ENCODE measurements around the gene WWC2. TPM values are rescaled to one million over a fixed set of nuclear protein-coding genes. Genes with fewer than 3 reads are reported as not detected.

The WWC2 gene
- total RNA-seq, 4 donors from 2014 or later: 28.2 to 38.5 (median 37.0) TPM

GRCh38 chr4:183320211-183321059, 221.4 kb downstream of the WWC2 start, which contains the start of gene CLDN22:
TSS of gene CLDN22 (minus strand) at chr4:183320276. CDS start at chr4:183320218, 58 bp downstream.
- H3K27me3 ChIP-seq: no peaks in the 10 kb centered on the region
- H3K36me3 ChIP-seq: peaks cover 0 to 23% (median 14%) of the 10 kb centered on the region in 4 donors
- no peak within 1 kb of the TSS for H3K4me3 ChIP-seq
- 46% methylated on average over 6 of the region's 6 CpGs for WGBS
- no peak for DNase-seq (ENCODE audit: extremely low spot score)
- H3K27ac ChIP-seq (replicated peaks in 1 of 4): no peak within 1 kb of the TSS
- TF ChIP-seq EP300 (IDR thresholded peaks at IDR 0.05): no peak
- no peak for TF ChIP-seq POLR2AphosphoS5 (IDR thresholded peaks at IDR 0.05)
- TF ChIP-seq POLR2A (IDR thresholded peaks at IDR 0.05; ENCODE audit: low read depth): no peak
- TF ChIP-seq, protein P1, sequence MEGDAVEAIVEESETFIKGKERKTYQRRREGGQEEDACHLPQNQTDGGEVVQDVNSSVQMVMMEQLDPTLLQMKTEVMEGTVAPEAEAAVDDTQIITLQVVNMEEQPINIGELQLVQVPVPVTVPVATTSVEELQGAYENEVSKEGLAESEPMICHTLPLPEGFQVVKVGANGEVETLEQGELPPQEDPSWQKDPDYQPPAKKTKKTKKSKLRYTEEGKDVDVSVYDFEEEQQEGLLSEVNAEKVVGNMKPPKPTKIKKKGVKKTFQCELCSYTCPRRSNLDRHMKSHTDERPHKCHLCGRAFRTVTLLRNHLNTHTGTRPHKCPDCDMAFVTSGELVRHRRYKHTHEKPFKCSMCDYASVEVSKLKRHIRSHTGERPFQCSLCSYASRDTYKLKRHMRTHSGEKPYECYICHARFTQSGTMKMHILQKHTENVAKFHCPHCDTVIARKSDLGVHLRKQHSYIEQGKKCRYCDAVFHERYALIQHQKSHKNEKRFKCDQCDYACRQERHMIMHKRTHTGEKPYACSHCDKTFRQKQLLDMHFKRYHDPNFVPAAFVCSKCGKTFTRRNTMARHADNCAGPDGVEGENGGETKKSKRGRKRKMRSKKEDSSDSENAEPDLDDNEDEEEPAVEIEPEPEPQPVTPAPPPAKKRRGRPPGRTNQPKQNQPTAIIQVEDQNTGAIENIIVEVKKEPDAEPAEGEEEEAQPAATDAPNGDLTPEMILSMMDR (IDR thresholded peaks at IDR 0.05): no peak
- intact Hi-C loops (cut with DNase I): no loop called here
- H3K4me1 ChIP-seq: peaks cover 0 to 8% (median 0%) of the 10 kb centered on the region in 4 donors
- H3K9me3 ChIP-seq: no peaks in the 10 kb centered on the region

GRCh38 chr4:183321079-183321478, 222.0 kb downstream of the WWC2 start:
- WGBS: 65% methylated on average over 2 of the region's 2 CpGs
- Histone ChIP-seq H3K27ac (replicated peaks in 1 of 4) (no peak overlapping the region), H3K36me3 (peaks cover 0 to 17% (median 8%) of the 10 kb centered on the region in 4 donors), H3K4me3 (no peak overlapping the region), H3K9me3 (no peaks in the 10 kb centered on the region), H3K4me1 (peaks cover 0 to 8% (median 0%) of the 10 kb centered on the region in 4 donors), H3K27me3 (no peaks in the 10 kb centered on the region)
- no peak for DNase-seq (ENCODE audit: extremely low spot score)
- TF ChIP-seq POLR2AphosphoS5 (IDR thresholded peaks at IDR 0.05): no peak
- TF ChIP-seq EP300 (IDR thresholded peaks at IDR 0.05): no peak
- no peak for TF ChIP-seq POLR2A (IDR thresholded peaks at IDR 0.05; ENCODE audit: low read depth)
- TF ChIP-seq, protein P1 (IDR thresholded peaks at IDR 0.05): no peak
- intact Hi-C loops (cut with DNase I): no loop called here

DNA sequence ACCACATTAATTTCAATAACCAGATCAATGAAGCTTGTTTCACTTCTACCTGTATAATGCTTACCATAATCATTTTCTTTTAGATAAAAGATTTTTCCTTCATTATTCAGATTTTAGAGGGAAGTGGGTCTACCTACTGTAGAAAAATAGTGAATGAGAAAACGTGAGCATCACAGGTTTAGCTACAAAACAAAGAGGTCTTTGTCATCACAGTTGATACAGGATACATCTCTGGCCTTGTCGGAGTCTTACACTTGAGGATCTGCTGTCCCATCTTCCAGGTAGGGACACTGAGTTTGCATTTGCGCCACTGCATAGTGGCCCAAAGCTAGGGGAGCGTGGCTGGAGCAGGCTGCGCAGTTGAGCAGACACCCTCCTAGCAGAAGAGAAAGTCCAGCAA, 222.5 kb downstream of the WWC2 start:
- intact Hi-C loops (cut with DNase I): no loop called here
- no peak overlapping the region for H3K27ac ChIP-seq (replicated peaks in 1 of 4)
- 95% methylated on average over 5 of the region's 5 CpGs for WGBS

DNA sequence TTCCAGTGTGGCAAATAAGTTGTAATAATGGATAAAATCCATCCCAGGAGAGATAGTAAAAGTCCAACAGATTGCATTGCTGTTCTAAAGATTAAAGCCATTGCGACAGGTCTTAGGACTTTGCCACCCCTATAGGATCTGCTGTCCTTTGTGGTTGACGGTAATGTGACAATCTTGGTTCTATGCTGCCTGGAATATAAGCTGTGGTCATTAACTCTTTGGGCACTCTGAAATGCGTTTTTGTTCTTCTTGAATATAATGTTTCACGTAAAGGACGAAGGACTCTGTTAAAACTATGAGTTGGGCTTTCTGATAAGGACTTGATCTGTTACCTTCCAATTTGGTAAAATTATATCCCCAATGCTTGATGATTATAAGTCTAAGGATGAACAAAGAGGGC, 223.3 kb downstream of the WWC2 start, which contains the start of gene CLDN24:
Gene CLDN24 (minus strand): TSS at position 101 of the 400 bp plus-strand sequence. CDS start 0 bp downstream, at position 101.
- H3K9me3 ChIP-seq: no peaks in the 10 kb centered on the region
- intact Hi-C loops (cut with DNase I): no loop called here
- no peaks in the 10 kb centered on the region for H3K27me3 ChIP-seq
- peaks cover 0 to 10% (median 5%) of the 10 kb centered on the region in 4 donors for H3K36me3 ChIP-seq
- DNase-seq (ENCODE audit: extremely low spot score): no peak
- 96% methylated on average over 5 of the region's 5 CpGs for WGBS
- TF ChIP-seq, protein P1 (IDR thresholded peaks at IDR 0.05): no peak
- TF ChIP-seq EP300 (IDR thresholded peaks at IDR 0.05): no peak
- TF ChIP-seq POLR2AphosphoS5 (IDR thresholded peaks at IDR 0.05): no peak
- TF ChIP-seq POLR2A (IDR thresholded peaks at IDR 0.05; ENCODE audit: low read depth): no peak
- peaks cover 0 to 8% (median 0%) of the 10 kb centered on the region in 4 donors for H3K4me1 ChIP-seq
- H3K4me3 ChIP-seq: no peak within 1 kb of the TSS
- no peak within 1 kb of the TSS for H3K27ac ChIP-seq (replicated peaks in 1 of 4)

More for the DNA sequence above, 222.5 kb downstream of the WWC2 start:
- no peak overlapping the region for H3K4me3 ChIP-seq
- H3K4me1 ChIP-seq: peaks cover 0 to 8% (median 0%) of the 10 kb centered on the region in 4 donors
- H3K27me3 ChIP-seq: no peaks in the 10 kb centered on the region
- TF ChIP-seq POLR2A (IDR thresholded peaks at IDR 0.05; ENCODE audit: low read depth) (no peak), POLR2AphosphoS5 (IDR thresholded peaks at IDR 0.05) (no peak), EP300 (IDR thresholded peaks at IDR 0.05) (no peak)
- TF ChIP-seq, protein P1 (IDR thresholded peaks at IDR 0.05): no peak
- peaks cover 0 to 12% (median 5%) of the 10 kb centered on the region in 4 donors for H3K36me3 ChIP-seq
- H3K9me3 ChIP-seq: no peaks in the 10 kb centered on the region
- DNase-seq (ENCODE audit: extremely low spot score): no peak

All from esophagus muscularis mucosa (tissue), 4 donors.